ENCODE data around the gene POLR2F. TPM values are rescaled to one million over a fixed set of nuclear protein-coding genes. Genes with fewer than 3 reads are reported as not detected.
A peak's percentile ranks its signal among the peaks of the same experiment; 100 is the strongest.

POLR2F gene
- total RNA-seq, 2 donors from 2014 or later, result 53.2 to 62.1 TPM

DNA sequence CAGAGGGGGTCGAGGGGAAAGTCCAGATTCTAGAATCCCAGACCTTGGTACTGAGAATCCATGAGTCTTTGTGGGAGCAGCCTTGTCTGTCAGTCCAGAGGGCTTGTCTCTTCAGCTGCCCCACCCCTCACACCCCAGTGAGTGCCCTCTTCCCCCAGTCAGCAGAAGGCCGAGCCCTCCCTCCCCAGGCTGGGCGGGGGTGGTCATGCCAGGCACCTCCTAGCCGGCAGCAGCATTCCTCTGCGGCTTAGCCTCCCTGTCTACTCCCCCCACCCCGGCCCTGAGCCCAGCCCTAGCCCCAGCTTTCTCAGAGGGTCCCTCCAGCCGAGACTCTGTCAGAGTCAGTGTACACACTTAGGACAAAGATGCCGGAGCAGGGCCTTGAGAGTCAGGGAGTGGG lies 26.3 kb downstream of the POLR2F start:
- no peak overlapping the region for H3K27ac ChIP-seq
- H3K4me1 ChIP-seq, result no peaks in the 10 kb centered on the region
- H3K4me3 ChIP-seq, result no peak overlapping the region
- TF ChIP-seq, protein P1, sequence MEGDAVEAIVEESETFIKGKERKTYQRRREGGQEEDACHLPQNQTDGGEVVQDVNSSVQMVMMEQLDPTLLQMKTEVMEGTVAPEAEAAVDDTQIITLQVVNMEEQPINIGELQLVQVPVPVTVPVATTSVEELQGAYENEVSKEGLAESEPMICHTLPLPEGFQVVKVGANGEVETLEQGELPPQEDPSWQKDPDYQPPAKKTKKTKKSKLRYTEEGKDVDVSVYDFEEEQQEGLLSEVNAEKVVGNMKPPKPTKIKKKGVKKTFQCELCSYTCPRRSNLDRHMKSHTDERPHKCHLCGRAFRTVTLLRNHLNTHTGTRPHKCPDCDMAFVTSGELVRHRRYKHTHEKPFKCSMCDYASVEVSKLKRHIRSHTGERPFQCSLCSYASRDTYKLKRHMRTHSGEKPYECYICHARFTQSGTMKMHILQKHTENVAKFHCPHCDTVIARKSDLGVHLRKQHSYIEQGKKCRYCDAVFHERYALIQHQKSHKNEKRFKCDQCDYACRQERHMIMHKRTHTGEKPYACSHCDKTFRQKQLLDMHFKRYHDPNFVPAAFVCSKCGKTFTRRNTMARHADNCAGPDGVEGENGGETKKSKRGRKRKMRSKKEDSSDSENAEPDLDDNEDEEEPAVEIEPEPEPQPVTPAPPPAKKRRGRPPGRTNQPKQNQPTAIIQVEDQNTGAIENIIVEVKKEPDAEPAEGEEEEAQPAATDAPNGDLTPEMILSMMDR (IDR thresholded peaks at IDR 0.05), result no peak
- no peak for DNase-seq (ENCODE audit: low spot score)
- no peaks in the 10 kb centered on the region for H3K9me3 ChIP-seq
- no peaks in the 10 kb centered on the region for H3K27me3 ChIP-seq
- no peaks in the 10 kb centered on the region for H3K36me3 ChIP-seq

DNA sequence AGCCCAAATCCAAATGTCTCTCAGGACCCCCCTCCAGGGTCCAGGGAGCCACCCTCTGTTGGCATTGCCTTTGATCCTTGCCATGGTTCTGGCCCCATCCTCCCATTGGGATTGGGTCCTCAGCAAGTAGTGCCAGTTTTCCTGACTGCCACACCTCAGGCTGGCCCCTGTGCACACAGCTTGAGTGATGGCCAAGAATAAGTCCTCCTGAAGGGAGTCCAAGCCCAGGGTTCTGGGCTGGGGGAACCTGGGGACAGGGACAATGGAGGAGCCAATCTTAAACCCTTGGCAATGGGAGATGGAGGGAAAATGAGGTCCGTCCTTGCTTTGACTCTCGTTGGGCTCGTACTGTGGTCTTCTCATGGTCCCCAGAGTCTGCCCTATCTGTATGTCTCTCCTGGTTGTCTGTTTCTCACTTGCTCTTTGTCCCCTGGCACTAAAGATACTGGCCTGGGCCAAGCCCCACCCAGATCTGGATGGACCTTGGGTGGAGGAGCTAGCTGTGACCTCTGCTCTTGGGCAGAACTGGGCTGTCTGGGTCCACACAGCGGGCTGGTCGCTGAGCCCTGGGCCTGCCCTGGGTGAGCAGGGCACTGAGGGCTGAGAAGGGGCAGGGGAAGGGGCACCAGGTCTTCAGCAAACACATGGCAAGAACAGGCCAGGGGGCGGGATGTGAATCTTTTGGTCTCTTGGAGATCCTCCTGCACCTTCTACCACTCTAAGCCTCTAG lies 27.9 kb downstream of the POLR2F start:
- DNase-seq (ENCODE audit: low spot score), result no peak
- no peaks in the 10 kb centered on the region for H3K4me1 ChIP-seq
- TF ChIP-seq, protein P1 (IDR thresholded peaks at IDR 0.05), result no peak
- no peaks in the 10 kb centered on the region for H3K27me3 ChIP-seq
- H3K4me3 ChIP-seq, result peak overlapping the region in 1 of 2 donors; percentile 26
- H3K27ac ChIP-seq, result no peak overlapping the region
- H3K36me3 ChIP-seq, result no peaks in the 10 kb centered on the region
- no peaks in the 10 kb centered on the region for H3K9me3 ChIP-seq

DNA sequence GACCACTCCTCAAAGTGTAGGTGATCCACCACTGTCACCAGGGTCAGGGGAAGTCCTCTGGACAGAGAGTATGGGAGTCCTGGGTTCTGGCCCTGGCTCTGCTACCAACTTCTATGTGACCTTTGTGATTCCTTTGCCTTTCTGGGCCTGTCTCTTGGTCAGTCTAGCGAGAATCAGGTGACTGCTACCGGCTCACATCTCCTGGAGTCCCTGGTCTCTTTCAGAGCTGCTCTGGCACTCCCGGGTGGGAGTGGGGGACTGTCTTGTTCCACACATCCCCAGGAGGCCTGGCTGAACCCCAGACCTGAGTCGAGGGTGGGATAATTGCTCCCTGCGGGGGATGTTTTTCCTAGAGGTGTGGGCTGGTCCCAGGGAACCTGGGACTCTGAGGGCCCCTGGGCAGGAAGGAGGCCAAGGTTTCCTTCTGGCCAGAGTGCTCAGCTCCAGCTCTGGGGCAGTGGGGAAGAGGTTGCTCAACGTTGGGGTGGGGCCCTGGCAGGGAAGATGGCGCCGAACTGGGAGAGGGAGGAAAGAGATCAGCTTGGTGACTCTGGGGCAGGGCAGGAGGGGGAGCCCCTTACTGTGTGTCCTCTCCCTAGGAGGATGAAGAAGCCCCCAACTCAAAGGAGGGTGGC lies 28.8 kb downstream of the POLR2F start:
- H3K27ac ChIP-seq, result no peak overlapping the region
- H3K9me3 ChIP-seq, result no peaks in the 10 kb centered on the region
- DNase-seq (ENCODE audit: low spot score), result peak; percentile 61
- no peaks in the 10 kb centered on the region for H3K36me3 ChIP-seq
- TF ChIP-seq, protein P1 (IDR thresholded peaks at IDR 0.05), result no peak
- no peaks in the 10 kb centered on the region for H3K27me3 ChIP-seq
- no peaks in the 10 kb centered on the region for H3K4me1 ChIP-seq
- H3K4me3 ChIP-seq, result peak overlapping the region in 1 of 2 donors; percentile 26

DNA sequence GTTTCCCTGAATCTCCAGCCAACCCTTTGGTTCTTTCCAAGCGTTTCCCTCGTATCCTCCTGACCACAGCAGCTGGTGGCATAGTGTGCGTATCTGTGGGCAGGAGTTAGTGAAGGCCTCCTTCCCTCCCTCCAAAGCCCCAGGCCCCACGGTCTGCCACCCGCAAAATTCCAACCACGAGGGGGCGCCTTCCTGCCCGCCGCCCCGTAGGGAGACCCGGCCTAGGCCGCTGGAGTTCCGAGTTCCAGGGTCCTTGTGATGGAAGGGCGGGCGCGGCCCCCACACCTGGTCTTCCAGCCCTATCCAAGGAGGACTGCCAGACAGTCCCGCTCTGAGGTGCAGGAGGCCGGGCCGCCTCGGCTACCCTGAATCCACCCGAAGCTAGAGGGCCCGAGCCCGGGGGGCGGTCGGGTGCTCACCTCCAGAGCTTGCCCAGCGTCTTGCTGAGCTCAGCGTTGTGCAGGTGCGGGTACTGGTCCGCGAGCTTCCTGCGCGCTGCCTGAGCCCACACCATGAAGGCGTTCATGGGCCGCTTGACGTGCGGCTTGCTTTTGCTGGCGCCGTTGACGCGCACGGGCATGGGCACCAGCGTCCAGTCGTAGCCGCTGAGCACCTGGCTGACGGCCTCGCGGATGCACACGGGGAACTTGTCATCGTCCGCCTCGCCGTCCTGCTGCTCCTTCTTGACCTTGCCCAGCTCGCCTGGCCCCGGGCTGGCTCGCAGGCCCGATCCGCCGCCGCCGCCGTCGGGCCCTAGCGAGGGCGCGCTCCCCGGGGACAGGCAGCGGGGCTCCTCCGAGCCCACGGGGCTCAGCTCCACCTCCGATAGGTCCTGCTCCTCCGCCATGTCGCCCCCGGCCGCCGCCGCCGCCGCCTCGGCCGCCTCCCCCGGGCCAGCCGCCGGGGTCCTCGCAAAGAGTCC lies 29.7 kb downstream of the POLR2F start:
- no peak for DNase-seq (ENCODE audit: low spot score)
- H3K4me1 ChIP-seq, result no peaks in the 10 kb centered on the region
- H3K27me3 ChIP-seq, result no peaks in the 10 kb centered on the region
- no peak overlapping the region for H3K27ac ChIP-seq
- TF ChIP-seq, protein P1 (IDR thresholded peaks at IDR 0.05), result peak in 1 of 2 donors; percentile 27
- H3K36me3 ChIP-seq, result no peaks in the 10 kb centered on the region
- no peaks in the 10 kb centered on the region for H3K9me3 ChIP-seq
- H3K4me3 ChIP-seq, result peak overlapping the region; percentile 14 to 26

DNA sequence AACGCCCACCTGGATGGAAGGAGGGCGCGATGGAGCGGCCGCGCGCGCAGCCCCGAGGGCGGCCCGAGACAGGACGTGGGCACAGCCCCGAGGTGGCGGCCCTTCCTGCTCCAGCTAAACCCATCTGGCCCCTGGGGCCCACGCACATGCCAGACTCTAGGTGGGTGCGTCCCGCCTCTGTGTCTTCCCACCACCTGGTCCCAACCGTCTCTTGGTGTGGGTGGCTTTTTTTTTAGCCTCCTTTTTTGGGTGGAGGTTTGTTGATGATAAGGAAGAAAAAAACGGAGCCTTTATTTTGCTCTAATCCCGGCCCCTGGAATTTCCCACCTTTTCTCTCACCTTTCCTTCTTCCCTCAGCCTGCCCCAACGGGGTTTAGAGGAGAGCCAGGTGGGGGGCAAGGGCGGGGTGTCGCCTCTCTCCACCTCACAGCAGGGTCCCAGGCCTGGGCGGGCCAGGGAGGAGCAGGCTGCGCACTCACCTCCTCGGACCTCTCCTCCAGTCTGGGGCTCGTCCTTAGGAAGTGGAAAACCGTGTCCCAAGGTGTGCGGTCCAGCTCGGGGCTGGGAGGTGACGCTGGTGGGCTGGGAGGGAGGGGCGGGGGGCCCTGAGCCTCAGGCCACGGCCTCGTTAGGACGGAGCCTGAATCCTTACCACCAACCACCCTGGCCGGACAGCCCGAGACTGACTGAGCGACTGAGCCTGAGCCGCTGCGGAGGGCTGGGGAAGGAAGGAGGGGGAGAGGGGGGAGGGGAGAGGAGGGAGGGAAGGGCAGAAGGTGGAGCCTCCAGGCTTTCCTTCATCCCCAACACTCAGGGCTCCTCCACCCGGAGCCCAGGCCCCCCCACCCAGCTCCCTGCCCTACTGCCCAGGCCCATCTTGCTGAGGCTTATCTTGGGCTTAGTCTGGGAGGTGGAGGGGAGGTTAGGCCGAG lies 30.6 kb downstream of the POLR2F start, which contains the start of gene SOX10:
TSS of gene SOX10 (minus strand) at position 696 of the 932 bp plus-strand sequence. CDS start 771 bp downstream, outside the sequence.
- Histone ChIP-seq H3K4me3 (peak within 1 kb of the TSS; percentile 14 to 26), H3K9me3 (no peaks in the 10 kb centered on the region), H3K27ac (no peak within 1 kb of the TSS), H3K27me3 (no peaks in the 10 kb centered on the region), H3K36me3 (no peaks in the 10 kb centered on the region), H3K4me1 (no peaks in the 10 kb centered on the region)
- TF ChIP-seq, protein P1 (IDR thresholded peaks at IDR 0.05), result no peak
- no peak for DNase-seq (ENCODE audit: low spot score)
